PC-9 (cell line): ENCODE data around the gene IQSEC3.

Experiments
- CTCF ChIP-seq: fragments of 200-600 bp; sonication (generic); conservative IDR thresholded peaks from 2 replicates; pipeline ENCODE4 v1.6.1; 2017; ENCODE audit warnings: mixed run types, antibody characterized with exemption, mild to moderate bottlenecking, moderate library complexity
- EZH2 ChIP-seq: fragments of 200-600 bp; sonication (generic); IDR thresholded peaks from 2 replicates; pipeline ENCODE4 v1.8.0; 2017; ENCODE audit warnings: antibody characterized with exemption, low read depth

- TF ChIP-seq CTCF (no peak), EZH2 (no peak)
Measured at GRCh38 chr12:101969-102878, 35.7 kb downstream of the IQSEC3 start.
